Tibial nerve (tissue), 3 donors: Measurements from ENCODE around the gene SCYL3.

Experiments used
- POLR2A ChIP-seq, 2 donors: fragments of 450-650 bp; IDR thresholded peaks; one replicate each; pipeline ENCODE4 v1.6.1; 2017; ENCODE audit warnings: antibody characterized with exemption in 2 of 2, mild to moderate bottlenecking in 2 of 2, moderate library complexity in 2 of 2
- TF ChIP-seq, protein P1 (sequence below), 5 experiments: fragments of 200-600 bp in 3 of 5; fragments of 450-650 bp in 2 of 5; sonication (generic) in 3 of 5; IDR thresholded peaks; one replicate each; pipeline ENCODE4 v1.5.1; 2016 to 2019; ENCODE audit warnings: antibody characterized with exemption in 5 of 5, mild to moderate bottlenecking in 3 of 5, moderate library complexity in 2 of 5

DNA sequence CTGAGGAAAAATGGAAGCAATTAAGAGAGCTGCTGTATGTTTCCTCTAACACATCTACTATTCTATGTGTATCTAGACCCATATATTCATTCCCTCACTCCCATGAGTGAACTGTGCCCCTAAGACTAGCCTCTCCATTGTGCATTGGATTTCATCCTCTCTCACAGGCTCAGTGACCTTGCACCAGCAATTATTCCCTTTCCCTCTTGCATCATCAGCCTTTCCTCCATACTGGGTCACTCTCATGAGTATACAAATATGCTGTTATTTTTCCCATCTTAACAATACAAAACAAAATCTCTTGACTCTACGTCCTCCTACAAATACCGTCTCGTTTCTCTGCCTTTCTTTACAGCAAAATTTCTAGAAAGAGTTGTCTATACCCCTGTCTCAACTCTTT lies 69.5 kb downstream of the SCYL3 start:
- TF ChIP-seq, protein P1, sequence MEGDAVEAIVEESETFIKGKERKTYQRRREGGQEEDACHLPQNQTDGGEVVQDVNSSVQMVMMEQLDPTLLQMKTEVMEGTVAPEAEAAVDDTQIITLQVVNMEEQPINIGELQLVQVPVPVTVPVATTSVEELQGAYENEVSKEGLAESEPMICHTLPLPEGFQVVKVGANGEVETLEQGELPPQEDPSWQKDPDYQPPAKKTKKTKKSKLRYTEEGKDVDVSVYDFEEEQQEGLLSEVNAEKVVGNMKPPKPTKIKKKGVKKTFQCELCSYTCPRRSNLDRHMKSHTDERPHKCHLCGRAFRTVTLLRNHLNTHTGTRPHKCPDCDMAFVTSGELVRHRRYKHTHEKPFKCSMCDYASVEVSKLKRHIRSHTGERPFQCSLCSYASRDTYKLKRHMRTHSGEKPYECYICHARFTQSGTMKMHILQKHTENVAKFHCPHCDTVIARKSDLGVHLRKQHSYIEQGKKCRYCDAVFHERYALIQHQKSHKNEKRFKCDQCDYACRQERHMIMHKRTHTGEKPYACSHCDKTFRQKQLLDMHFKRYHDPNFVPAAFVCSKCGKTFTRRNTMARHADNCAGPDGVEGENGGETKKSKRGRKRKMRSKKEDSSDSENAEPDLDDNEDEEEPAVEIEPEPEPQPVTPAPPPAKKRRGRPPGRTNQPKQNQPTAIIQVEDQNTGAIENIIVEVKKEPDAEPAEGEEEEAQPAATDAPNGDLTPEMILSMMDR (IDR thresholded peaks at IDR 0.05), result no peak
- TF ChIP-seq POLR2A (IDR thresholded peaks at IDR 0.05), result no peak
